Heart left ventricle (tissue), 13 donors: ENCODE data around the gene SLITRK4.

Source experiments
- POLR2A ChIP-seq, 2 donors: fragments of 450-650 bp; IDR thresholded peaks; one replicate each; pipeline ENCODE4 v1.6.1; 2017; ENCODE audit warnings: antibody characterized with exemption in 2 of 2, mild to moderate bottlenecking in 2 of 2, moderate library complexity in 2 of 2
- TF ChIP-seq, protein P1 (sequence below), 12 donors: fragments of 200-600 bp; sonication (generic) in 4 of 12; IDR thresholded peaks; one replicate each; pipeline versions ENCODE4 v1.5.0 to v1.8.0; 2018 to 2022; ENCODE audit warnings: antibody characterized with exemption in 12 of 12, mild to moderate bottlenecking in 5 of 12
- donor health status: ischemic (EF 13 %, LVEDD 7.1; RV severe dilation, severe dysfunction).
- donor health status: DM: no; HTN: yes; CAD: no.
- donor health status: DM: no; HTN: no; CAD: no.
- donor health status: ischemic (EF 25% LVEDD 6.9; RV normal size, moderate dysfunction).
- donor health status: ischemic (EF 25% LVEDD 5.7; RV mildly dilated, moderate dysfunction).
- donor health status: ischemic (EF 35%, LVEDD 5.7; RV mildly dilated, moderate dysfunction).
- donor health status: nonischemic (EF 11% LVEDD 7.7; RV severe dilation, severe dysfunction).
- donor health status: DM: yes; HTN: yes; CAD: no.
- donor health status: PGD.
- donor health status: ischemic (EF 29% LVEDD 5.4; RV normal size, mild dysfunction).
- donor health status: nonischemic (EF 23%, LVEDD 6.1; RV moderate dilation, normal function).

DNA sequence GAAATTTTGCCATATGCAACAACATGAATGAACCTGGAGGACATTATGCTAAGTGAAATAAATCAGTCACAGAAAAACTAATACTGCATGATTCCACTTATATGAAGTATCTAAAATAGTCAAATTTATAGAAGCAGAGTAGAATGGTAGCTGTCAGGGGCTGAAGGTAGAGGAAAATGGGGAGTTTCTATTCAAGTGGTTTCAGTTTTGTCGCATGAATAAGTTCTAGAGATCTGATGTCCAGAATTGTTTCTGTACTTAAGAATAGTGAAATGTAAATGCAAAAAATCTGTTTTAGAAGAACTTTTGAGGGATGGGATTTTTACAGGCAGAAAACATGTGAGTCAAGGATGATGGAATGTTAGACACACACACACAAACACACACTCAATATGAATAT is 34.1 kb downstream of the SLITRK4 start:
- TF ChIP-seq, protein P1, sequence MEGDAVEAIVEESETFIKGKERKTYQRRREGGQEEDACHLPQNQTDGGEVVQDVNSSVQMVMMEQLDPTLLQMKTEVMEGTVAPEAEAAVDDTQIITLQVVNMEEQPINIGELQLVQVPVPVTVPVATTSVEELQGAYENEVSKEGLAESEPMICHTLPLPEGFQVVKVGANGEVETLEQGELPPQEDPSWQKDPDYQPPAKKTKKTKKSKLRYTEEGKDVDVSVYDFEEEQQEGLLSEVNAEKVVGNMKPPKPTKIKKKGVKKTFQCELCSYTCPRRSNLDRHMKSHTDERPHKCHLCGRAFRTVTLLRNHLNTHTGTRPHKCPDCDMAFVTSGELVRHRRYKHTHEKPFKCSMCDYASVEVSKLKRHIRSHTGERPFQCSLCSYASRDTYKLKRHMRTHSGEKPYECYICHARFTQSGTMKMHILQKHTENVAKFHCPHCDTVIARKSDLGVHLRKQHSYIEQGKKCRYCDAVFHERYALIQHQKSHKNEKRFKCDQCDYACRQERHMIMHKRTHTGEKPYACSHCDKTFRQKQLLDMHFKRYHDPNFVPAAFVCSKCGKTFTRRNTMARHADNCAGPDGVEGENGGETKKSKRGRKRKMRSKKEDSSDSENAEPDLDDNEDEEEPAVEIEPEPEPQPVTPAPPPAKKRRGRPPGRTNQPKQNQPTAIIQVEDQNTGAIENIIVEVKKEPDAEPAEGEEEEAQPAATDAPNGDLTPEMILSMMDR (IDR thresholded peaks at IDR 0.05), result no peak
- TF ChIP-seq POLR2A (IDR thresholded peaks at IDR 0.05), result no peak
